HEK293T (cell line): Measurements from ENCODE around the gene PTPRM.

ENCODE experiments used
- L3MBTL2 ChIP-seq: fragments of 450-650 bp; conservative IDR thresholded peaks from 2 replicates; pipeline ENCODE4 v1.6.1; 2016; ENCODE audit warnings: mild to moderate bottlenecking
- NFRKB ChIP-seq: fragments of 450-650 bp; IDR thresholded peaks from 2 replicates; pipeline ENCODE4 v1.6.1; 2016; ENCODE audit warnings: mild to moderate bottlenecking, moderate library complexity
- SUZ12 ChIP-seq: fragments of 450-650 bp; IDR thresholded peaks from 2 replicates; pipeline ENCODE4 v1.6.1; 2016; ENCODE audit warnings: mild to moderate bottlenecking

- no peak for TF ChIP-seq L3MBTL2
- TF ChIP-seq SUZ12, result no peak
- no peak for TF ChIP-seq NFRKB
Measured at GRCh38 chr18:7748251-7749007, 181.3 kb downstream of the PTPRM start.
